ENCODE results near the gene PRKAG2.

PRKAG2 gene

DNA sequence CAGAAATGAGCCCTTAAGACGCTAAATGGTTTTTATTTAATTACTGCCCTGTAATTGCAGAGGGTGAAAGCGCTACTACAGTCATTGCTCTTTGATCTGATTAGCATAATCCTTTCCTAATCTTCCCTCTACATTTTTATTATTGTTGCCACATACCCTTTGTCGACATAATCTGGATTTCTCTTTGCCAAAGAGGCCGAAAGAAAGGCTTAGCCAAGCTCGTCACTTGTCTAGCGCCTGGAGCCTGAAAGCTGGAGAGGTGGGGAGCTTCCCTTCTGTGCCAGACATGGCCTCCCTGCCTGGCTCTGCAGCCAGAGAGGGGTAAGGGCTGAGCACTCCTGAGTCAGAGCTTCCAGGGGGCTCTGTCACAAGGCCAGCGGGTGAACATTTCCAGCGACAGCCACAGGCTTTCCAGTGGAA lies 145.9 kb downstream of the PRKAG2 start:
- Histone ChIP-seq H3K4me1 (ENCODE audit: control insufficient read depth, low read length) (peaks cover 9% of the 10 kb centered on the region), H3K9me2 (replicated peaks; ENCODE audit: control insufficient read depth, low read length) (no peaks in the 10 kb centered on the region), H3K36me3 (ENCODE audit: control insufficient read depth, low read length) (no peaks in the 10 kb centered on the region), H3K27me3 (ENCODE audit: control insufficient read depth, low read length) (no peaks in the 10 kb centered on the region), H4K20me1 (ENCODE audit: control insufficient read depth, insufficient read depth, low read depth, low read length) (no peaks in the 10 kb centered on the region), H3K4me2 (ENCODE audit: low read length) (no peak overlapping the region), H3K27ac (ENCODE audit: low read depth, low read length) (no peak overlapping the region), H3K79me2 (ENCODE audit: control insufficient read depth, low read length) (no peaks in the 10 kb centered on the region), H3K4me3 (ENCODE audit: low read length) (no peak overlapping the region), H3F3A (ENCODE audit: control insufficient read depth, insufficient read depth) (no peaks in the 10 kb centered on the region), H3K9me3 (ENCODE audit: control insufficient read depth, insufficient read depth, low read length) (no peaks in the 10 kb centered on the region)
- TF ChIP-seq, protein P1, sequence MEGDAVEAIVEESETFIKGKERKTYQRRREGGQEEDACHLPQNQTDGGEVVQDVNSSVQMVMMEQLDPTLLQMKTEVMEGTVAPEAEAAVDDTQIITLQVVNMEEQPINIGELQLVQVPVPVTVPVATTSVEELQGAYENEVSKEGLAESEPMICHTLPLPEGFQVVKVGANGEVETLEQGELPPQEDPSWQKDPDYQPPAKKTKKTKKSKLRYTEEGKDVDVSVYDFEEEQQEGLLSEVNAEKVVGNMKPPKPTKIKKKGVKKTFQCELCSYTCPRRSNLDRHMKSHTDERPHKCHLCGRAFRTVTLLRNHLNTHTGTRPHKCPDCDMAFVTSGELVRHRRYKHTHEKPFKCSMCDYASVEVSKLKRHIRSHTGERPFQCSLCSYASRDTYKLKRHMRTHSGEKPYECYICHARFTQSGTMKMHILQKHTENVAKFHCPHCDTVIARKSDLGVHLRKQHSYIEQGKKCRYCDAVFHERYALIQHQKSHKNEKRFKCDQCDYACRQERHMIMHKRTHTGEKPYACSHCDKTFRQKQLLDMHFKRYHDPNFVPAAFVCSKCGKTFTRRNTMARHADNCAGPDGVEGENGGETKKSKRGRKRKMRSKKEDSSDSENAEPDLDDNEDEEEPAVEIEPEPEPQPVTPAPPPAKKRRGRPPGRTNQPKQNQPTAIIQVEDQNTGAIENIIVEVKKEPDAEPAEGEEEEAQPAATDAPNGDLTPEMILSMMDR (IDR thresholded peaks at IDR 0.05; ENCODE audit: low read depth, low read length, poor library complexity, severe bottlenecking) = no peak
- no peak for TF ChIP-seq EZH2phosphoT487 (IDR thresholded peaks at IDR 0.05; ENCODE audit: borderline replicate concordance, low read length)

DNA sequence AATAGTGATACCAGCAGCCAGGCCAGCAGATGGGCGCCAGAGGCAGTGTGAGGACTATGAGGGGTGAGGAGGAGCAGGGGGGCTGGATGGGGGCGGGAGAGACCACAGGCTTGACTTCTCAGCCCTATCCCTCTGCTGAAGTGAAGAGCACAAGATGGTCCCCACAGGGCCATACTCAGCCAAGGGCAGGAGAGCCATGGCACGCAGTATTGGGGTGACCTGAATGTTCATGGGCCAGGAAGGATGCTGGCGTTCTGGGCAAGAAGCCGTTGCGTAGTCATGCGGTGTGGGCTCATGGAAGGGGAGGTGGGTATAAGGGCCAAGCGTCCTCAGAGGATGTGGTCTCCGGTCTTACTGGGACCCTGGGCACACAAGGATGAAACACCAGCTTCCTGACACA lies 146.3 kb downstream of the PRKAG2 start:
- H3K36me3 ChIP-seq (ENCODE audit: control insufficient read depth, low read length) = no peaks in the 10 kb centered on the region
- no peak overlapping the region for H3K27ac ChIP-seq (ENCODE audit: low read depth, low read length)
- no peaks in the 10 kb centered on the region for H3K9me2 ChIP-seq (replicated peaks; ENCODE audit: control insufficient read depth, low read length)
- no peaks in the 10 kb centered on the region for H3K9me3 ChIP-seq (ENCODE audit: control insufficient read depth, insufficient read depth, low read length)
- TF ChIP-seq, protein P1 (IDR thresholded peaks at IDR 0.05; ENCODE audit: low read depth, low read length, poor library complexity, severe bottlenecking) = no peak
- TF ChIP-seq EZH2phosphoT487 (IDR thresholded peaks at IDR 0.05; ENCODE audit: borderline replicate concordance, low read length) = no peak
- H3K27me3 ChIP-seq (ENCODE audit: control insufficient read depth, low read length) = no peaks in the 10 kb centered on the region
- H3K79me2 ChIP-seq (ENCODE audit: control insufficient read depth, low read length) = no peaks in the 10 kb centered on the region
- no peak overlapping the region for H3K4me3 ChIP-seq (ENCODE audit: low read length)
- H3K4me1 ChIP-seq (ENCODE audit: control insufficient read depth, low read length) = peaks cover 9% of the 10 kb centered on the region
- H3F3A ChIP-seq (ENCODE audit: control insufficient read depth, insufficient read depth) = no peaks in the 10 kb centered on the region
- H4K20me1 ChIP-seq (ENCODE audit: control insufficient read depth, insufficient read depth, low read depth, low read length) = no peaks in the 10 kb centered on the region
- H3K4me2 ChIP-seq (ENCODE audit: low read length) = no peak overlapping the region

DNA sequence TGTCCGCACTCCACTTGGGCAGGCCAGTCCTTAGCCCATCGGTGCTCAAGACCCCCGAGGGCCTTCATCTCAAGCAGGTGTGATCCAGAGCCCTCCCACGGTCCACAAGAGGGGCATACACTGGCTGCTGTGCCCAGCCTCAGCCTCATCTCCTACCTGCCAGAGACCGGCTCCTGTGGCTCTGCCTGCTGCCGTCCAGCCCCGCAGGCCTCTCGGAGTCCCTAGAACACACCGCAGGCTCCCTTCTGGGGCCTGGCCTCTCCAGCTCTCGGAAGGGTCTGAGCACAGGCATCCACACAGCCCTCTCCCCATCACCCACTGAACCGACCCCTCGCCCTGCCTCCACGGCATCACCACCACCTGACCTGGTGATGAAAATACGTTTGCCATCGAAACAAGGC lies 147.4 kb downstream of the PRKAG2 start:
- H3K36me3 ChIP-seq (ENCODE audit: control insufficient read depth, low read length) = no peaks in the 10 kb centered on the region
- no peaks in the 10 kb centered on the region for H3K27me3 ChIP-seq (ENCODE audit: control insufficient read depth, low read length)
- peaks cover 10% of the 10 kb centered on the region for H3K4me1 ChIP-seq (ENCODE audit: control insufficient read depth, low read length)
- no peak overlapping the region for H3K4me3 ChIP-seq (ENCODE audit: low read length)
- no peak overlapping the region for H3K27ac ChIP-seq (ENCODE audit: low read depth, low read length)
- no peaks in the 10 kb centered on the region for H4K20me1 ChIP-seq (ENCODE audit: control insufficient read depth, insufficient read depth, low read depth, low read length)
- H3K4me2 ChIP-seq (ENCODE audit: low read length) = no peak overlapping the region
- H3K9me3 ChIP-seq (ENCODE audit: control insufficient read depth, insufficient read depth, low read length) = no peaks in the 10 kb centered on the region
- H3K79me2 ChIP-seq (ENCODE audit: control insufficient read depth, low read length) = no peaks in the 10 kb centered on the region
- TF ChIP-seq, protein P1 (IDR thresholded peaks at IDR 0.05; ENCODE audit: low read depth, low read length, poor library complexity, severe bottlenecking) = no peak
- no peak for TF ChIP-seq EZH2phosphoT487 (IDR thresholded peaks at IDR 0.05; ENCODE audit: borderline replicate concordance, low read length)
- H3K9me2 ChIP-seq (replicated peaks; ENCODE audit: control insufficient read depth, low read length) = no peaks in the 10 kb centered on the region
- no peaks in the 10 kb centered on the region for H3F3A ChIP-seq (ENCODE audit: control insufficient read depth, insufficient read depth)

DNA sequence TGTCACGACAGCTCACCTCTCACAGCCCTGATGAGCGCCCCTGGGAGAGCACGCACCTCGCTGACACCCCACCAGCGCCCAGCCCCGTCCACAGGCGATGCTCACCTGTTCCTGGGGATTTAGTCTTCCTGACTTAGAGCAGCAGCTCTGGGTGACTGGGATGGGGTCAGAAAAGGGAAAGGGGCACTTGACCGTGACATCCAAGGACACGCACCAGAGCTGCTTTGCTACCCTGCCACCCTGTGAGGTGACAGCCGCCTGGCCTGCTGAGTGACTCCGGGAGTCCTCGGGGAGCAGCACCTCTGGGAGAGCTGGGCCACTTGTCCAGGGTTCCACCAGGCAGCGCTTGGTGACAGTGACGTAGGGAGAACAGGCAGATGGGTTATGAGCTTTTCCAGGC lies 148.2 kb downstream of the PRKAG2 start:
- H3K79me2 ChIP-seq (ENCODE audit: control insufficient read depth, low read length) = no peaks in the 10 kb centered on the region
- no peaks in the 10 kb centered on the region for H4K20me1 ChIP-seq (ENCODE audit: control insufficient read depth, insufficient read depth, low read depth, low read length)
- H3K9me2 ChIP-seq (replicated peaks; ENCODE audit: control insufficient read depth, low read length) = no peaks in the 10 kb centered on the region
- H3K27ac ChIP-seq (ENCODE audit: low read depth, low read length) = no peak overlapping the region
- no peaks in the 10 kb centered on the region for H3K9me3 ChIP-seq (ENCODE audit: control insufficient read depth, insufficient read depth, low read length)
- TF ChIP-seq EZH2phosphoT487 (IDR thresholded peaks at IDR 0.05; ENCODE audit: borderline replicate concordance, low read length) = no peak
- TF ChIP-seq, protein P1 (IDR thresholded peaks at IDR 0.05; ENCODE audit: low read depth, low read length, poor library complexity, severe bottlenecking) = no peak
- no peak overlapping the region for H3K4me2 ChIP-seq (ENCODE audit: low read length)
- no peaks in the 10 kb centered on the region for H3K36me3 ChIP-seq (ENCODE audit: control insufficient read depth, low read length)
- H3K4me3 ChIP-seq (ENCODE audit: low read length) = no peak overlapping the region
- H3F3A ChIP-seq (ENCODE audit: control insufficient read depth, insufficient read depth) = no peaks in the 10 kb centered on the region
- H3K4me1 ChIP-seq (ENCODE audit: control insufficient read depth, low read length) = peaks cover 10% of the 10 kb centered on the region
- no peaks in the 10 kb centered on the region for H3K27me3 ChIP-seq (ENCODE audit: control insufficient read depth, low read length)

All from DOHH2 (cell line).